IMR-90 (cell line): ENCODE results near the gene FEZF2. TPM values are rescaled to one million over a fixed set of nuclear protein-coding genes. Genes with fewer than 3 reads are reported as not detected.

Experiments used
- ATAC-seq: fragments of 200-7000 bp; cut with Tn5 transposase; 2 replicates; pipeline ENCODE4 v1.9.1; 2020; ENCODE audit warnings: low read depth, mild to moderate bottlenecking, moderate library complexity
- BruUV-seq: library from RNA; stranded (reverse); fragments of 400-500 nt; replicated peaks from 2 replicates; lab custom pipeline; 2021; lab: Mats Ljungman, UMichigan
- CTCF ChIA-PET: fragments of 300-600 bp; formaldehyde crosslinking; extraction: SDS; loops from one replicate; lab custom pipeline; 2021; ENCODE audit warnings: antibody characterized with exemption; lab: Yijun Ruan, JAX
- POLR2A ChIA-PET: fragments of 300-600 bp; sonication (Branson Sonifier 250); formaldehyde crosslinking; loops from one replicate; lab custom pipeline; 2022; ENCODE audit warnings: antibody characterized with exemption; ENCODE audit not compliant: unreplicated experiment; lab: Charles Lee
- DNase-seq: peaks from one replicate; pipeline ENCODE4 v3.0.0; 2013
- H2AFZ ChIP-seq: replicated peaks from 2 replicates; pipeline ENCODE3; 2013; ENCODE audit warnings: low read length, mild to moderate bottlenecking; ENCODE audit not compliant: poor library complexity
- H2AK5ac ChIP-seq: 2 replicates; pipeline ENCODE4 v1.6.1; 2013; ENCODE audit warnings: low read depth, low read length, inconsistent platforms
- H2AK9ac ChIP-seq: replicated peaks from 2 replicates; pipeline ENCODE3; 2013; ENCODE audit warnings: mild to moderate bottlenecking, low read depth, low read length, moderate library complexity; ENCODE audit not compliant: poor library complexity
- H2BK120ac ChIP-seq: 2 replicates; pipeline ENCODE4 v1.6.1; 2013; ENCODE audit warnings: low read depth, low read length, inconsistent platforms
- H2BK15ac ChIP-seq: 3 replicates; pipeline ENCODE4 v1.6.1; 2013; ENCODE audit warnings: low read depth, low read length, inconsistent platforms
- H2BK20ac ChIP-seq: 2 replicates; pipeline ENCODE4 v1.6.1; 2013; ENCODE audit warnings: low read depth, mild to moderate bottlenecking, inconsistent platforms, low read length, moderate library complexity
- H2BK5ac ChIP-seq: 2 replicates; pipeline ENCODE4 v1.6.1; 2013; ENCODE audit warnings: mild to moderate bottlenecking, low read depth, low read length, inconsistent platforms; ENCODE audit not compliant: poor library complexity, severe bottlenecking
- H3K14ac ChIP-seq: replicated peaks from 2 replicates; pipeline ENCODE4 v1.6.1; 2013; ENCODE audit warnings: low read depth, low read length, inconsistent platforms
- H3K18ac ChIP-seq: 2 replicates; pipeline ENCODE4 v1.6.1; 2013; ENCODE audit warnings: low read depth, low read length, control low read depth
- H3K23ac ChIP-seq: 2 replicates; pipeline ENCODE4 v1.6.1; 2013; ENCODE audit warnings: low read depth, low read length, inconsistent platforms
- H3K27ac ChIP-seq: 2 replicates; pipeline ENCODE4 v1.5.1; 2013; ENCODE audit warnings: mild to moderate bottlenecking, control low read depth, low read length; ENCODE audit not compliant: insufficient read depth
- H3K27me3 ChIP-seq: 2 replicates; pipeline ENCODE4 v1.6.1; 2013; ENCODE audit warnings: low read length; ENCODE audit not compliant: control insufficient read depth, insufficient read depth
- H3K36me3 ChIP-seq: 2 replicates; pipeline ENCODE4 v1.6.1; 2013; ENCODE audit warnings: low read length, mixed read lengths; ENCODE audit not compliant: control insufficient read depth, insufficient read depth
- H3K4ac ChIP-seq: 2 replicates; pipeline ENCODE4 v1.6.1; 2013; ENCODE audit warnings: low read depth, low read length, inconsistent platforms
- H3K4me1 ChIP-seq: 2 replicates; pipeline ENCODE4 v1.6.1; 2013; ENCODE audit warnings: low read length, mixed read lengths; ENCODE audit not compliant: control insufficient read depth, insufficient read depth
- H3K4me2 ChIP-seq: 2 replicates; pipeline ENCODE4 v1.6.1; 2013; ENCODE audit warnings: low read depth, mild to moderate bottlenecking, control low read depth, low read length, moderate library complexity
- H3K4me3 ChIP-seq: 2 replicates; pipeline ENCODE4 v1.5.1; 2013; ENCODE audit warnings: low read depth, mild to moderate bottlenecking, control low read depth, low read length, moderate library complexity; ENCODE audit not compliant: insufficient read depth
- H3K56ac ChIP-seq: 2 replicates; pipeline ENCODE4 v1.6.1; 2013; ENCODE audit warnings: low read length, inconsistent platforms; ENCODE audit not compliant: insufficient read depth; ENCODE audit errors: extremely low read depth
- H3K79me1 ChIP-seq, 2 experiments: 2 replicates each; pipeline ENCODE4 v1.6.1; 2013; ENCODE audit warnings: low read length in 2 of 2, inconsistent platforms in 1 of 2, low read depth in 1 of 2
- H3K9ac ChIP-seq: 2 replicates; pipeline ENCODE4 v1.6.1; 2013; ENCODE audit warnings: low read depth, low read length, control low read depth
- H3K9me1 ChIP-seq: 2 replicates; pipeline ENCODE4 v1.6.1; 2013; ENCODE audit warnings: low read length, inconsistent platforms; ENCODE audit not compliant: insufficient read depth
- H3K9me3 ChIP-seq: 2 replicates; pipeline ENCODE4 v1.6.1; 2013; ENCODE audit warnings: low read length; ENCODE audit not compliant: control insufficient read depth, insufficient read depth
- H4K20me1 ChIP-seq: 2 replicates; pipeline ENCODE4 v1.6.1; 2013; ENCODE audit warnings: low read length, inconsistent platforms; ENCODE audit not compliant: insufficient read depth
- H4K5ac ChIP-seq: 2 replicates; pipeline ENCODE4 v1.6.1; 2013; ENCODE audit warnings: mild to moderate bottlenecking, low read depth, low read length, control low read depth
- H4K8ac ChIP-seq, 2 experiments: 2 replicates each; pipeline ENCODE4 v1.6.1; 2013; ENCODE audit warnings: low read depth in 2 of 2, low read length in 2 of 2, control low read depth in 1 of 2, inconsistent platforms in 1 of 2
- H4K91ac ChIP-seq: 2 replicates; pipeline ENCODE4 v1.6.1; 2013; ENCODE audit warnings: low read depth, low read length, inconsistent platforms; ENCODE audit not compliant: insufficient read depth
- BHLHE40 ChIP-seq: fragments of 150-350 bp; IDR thresholded peaks from 2 replicates; pipeline ENCODE4 v1.6.1; 2016; ENCODE audit warnings: mild to moderate bottlenecking, low read depth, low read length
- CHD1 ChIP-seq: IDR thresholded peaks from 2 replicates; pipeline ENCODE4 v1.6.1; 2012; ENCODE audit warnings: low read depth, low read length, improper control_type of control experiment
- ELK1 ChIP-seq: fragments of 150-350 bp; IDR thresholded peaks from 2 replicates; pipeline ENCODE4 v1.6.1; 2016; ENCODE audit warnings: low read depth, mild to moderate bottlenecking, low read length, moderate library complexity, borderline replicate concordance
- FOS ChIP-seq: fragments of 150-350 bp; IDR thresholded peaks from 2 replicates; pipeline ENCODE4 v1.6.1; 2016; ENCODE audit warnings: low read depth, low read length
- MAFK ChIP-seq: IDR thresholded peaks from 2 replicates; pipeline ENCODE4 v1.6.1; 2012; ENCODE audit warnings: low read depth, low read length, improper control_type of control experiment
- MAZ ChIP-seq: IDR thresholded peaks from 2 replicates; pipeline ENCODE4 v1.6.1; 2012; ENCODE audit warnings: low read depth, mild to moderate bottlenecking, low read length, improper control_type of control experiment, moderate library complexity, borderline replicate concordance
- MXI1 ChIP-seq: IDR thresholded peaks from 2 replicates; pipeline ENCODE4 v1.6.1; 2012; ENCODE audit warnings: low read depth, mild to moderate bottlenecking, low read length, moderate library complexity, borderline replicate concordance
- NFE2L2 ChIP-seq: fragments of 150-350 bp; IDR thresholded peaks from 2 replicates; pipeline ENCODE4 v1.6.1; 2016; ENCODE audit warnings: low read depth, mild to moderate bottlenecking, low read length
- RAD21 ChIP-seq: IDR thresholded peaks from 2 replicates; pipeline ENCODE4 v1.6.1; 2012; ENCODE audit warnings: low read length, improper control_type of control experiment
- RCOR1 ChIP-seq: IDR thresholded peaks from 2 replicates; pipeline ENCODE4 v1.6.1; 2012; ENCODE audit warnings: mild to moderate bottlenecking, low read length, improper control_type of control experiment; ENCODE audit not compliant: insufficient replicate concordance
- RFX5 ChIP-seq: IDR thresholded peaks from 2 replicates; pipeline ENCODE4 v1.8.0; 2012; ENCODE audit warnings: low read depth, mild to moderate bottlenecking, low read length, moderate library complexity
- WGBS, 2 experiments: methylation state at CpG; one replicate each; pipeline versions ENCODE4 v1.1.5 to v1.1.7; 2013; ENCODE audit warnings: missing lambda C conversion rate in 2 of 2; ENCODE audit not compliant: insufficient read length in 1 of 2; ENCODE audit errors: extremely low coverage in 2 of 2; 5-methylcytosine and 5-hydroxymethylcytosine counted together
- dilution Hi-C: fragments of 300-500 bp; cut with HindIII; formaldehyde crosslinking; loops from one replicate; pipeline ENCODE4 v1.14.3; 2018; ENCODE audit warnings: low sequenced_read_pairs; ENCODE audit not compliant: unreplicated experiment
- in situ Hi-C: fragments of 300-500 bp; cut with MboI; formaldehyde crosslinking; loops from 3 replicates; pipeline ENCODE4 v1.14.3; 2019; ENCODE audit warnings: low sequenced_read_pairs, inconsistent platforms, mixed read lengths
- intact Hi-C: fragments of 100-400 bp; cut with micrococcal nuclease; formaldehyde crosslinking; loops from 2 replicates; pipeline ENCODE4 v1.10.0; 2022
- polyA plus RNA-seq, 3 experiments: library from polyadenylated mRNA; depleted of rRNA; stranded (reverse); fragments of >200 nt; gene quantifications; 2 replicates each; pipeline ENCODE4 v1.2.3, GENCODE V29; 2012; ENCODE audit warnings: low replicate concordance in 1 of 3
- total RNA-seq: library from RNA; depleted of rRNA; stranded (reverse); fragments of >200 nt; gene quantifications from 2 replicates; pipeline ENCODE4 v1.2.3, GENCODE V29; 2012
- TF ChIP-seq, protein P1 (sequence below): fragments of 150-350 bp; IDR thresholded peaks from 2 replicates; pipeline ENCODE4 v1.6.1; 2017; ENCODE audit warnings: mild to moderate bottlenecking, antibody characterized with exemption, low read length, low read depth
- TF ChIP-seq, protein P2 (sequence below): conservative IDR thresholded peaks from 2 replicates; pipeline ENCODE4 v1.5.1; 2012; ENCODE audit warnings: mild to moderate bottlenecking, low read depth, low read length, improper control_type of control experiment

Gene FEZF2
- total and polyA plus RNA-seq, 2 of the 4 experiments (the other 2 are of a cell fraction), result not detected

GRCh38 chr3:62361824-62362223 lies 11.5 kb downstream of the FEZF2 start:
- H3K4me2 ChIP-seq, result no peak overlapping the region
- DNase-seq (no peak), ATAC-seq (no peak)
- dilution Hi-C loops, result no loop called here
- no peaks in the 10 kb centered on the region for H3K4me1 ChIP-seq
- no peak overlapping the region for H4K8ac ChIP-seq
- in situ Hi-C loops, result no loop called here
- no peak overlapping the region for H3K4ac ChIP-seq
- TF ChIP-seq CHD1 (no peak), FOS (no peak), BHLHE40 (no peak), MXI1 (no peak), NFE2L2 (no peak), MAFK (no peak), RFX5 (no peak), RAD21 (no peak), RCOR1 (no peak), ELK1 (no peak), MAZ (no peak)
- TF ChIP-seq, protein P1, sequence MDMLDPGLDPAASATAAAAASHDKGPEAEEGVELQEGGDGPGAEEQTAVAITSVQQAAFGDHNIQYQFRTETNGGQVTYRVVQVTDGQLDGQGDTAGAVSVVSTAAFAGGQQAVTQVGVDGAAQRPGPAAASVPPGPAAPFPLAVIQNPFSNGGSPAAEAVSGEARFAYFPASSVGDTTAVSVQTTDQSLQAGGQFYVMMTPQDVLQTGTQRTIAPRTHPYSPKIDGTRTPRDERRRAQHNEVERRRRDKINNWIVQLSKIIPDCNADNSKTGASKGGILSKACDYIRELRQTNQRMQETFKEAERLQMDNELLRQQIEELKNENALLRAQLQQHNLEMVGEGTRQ, result no peak
- TF ChIP-seq, protein P2, sequence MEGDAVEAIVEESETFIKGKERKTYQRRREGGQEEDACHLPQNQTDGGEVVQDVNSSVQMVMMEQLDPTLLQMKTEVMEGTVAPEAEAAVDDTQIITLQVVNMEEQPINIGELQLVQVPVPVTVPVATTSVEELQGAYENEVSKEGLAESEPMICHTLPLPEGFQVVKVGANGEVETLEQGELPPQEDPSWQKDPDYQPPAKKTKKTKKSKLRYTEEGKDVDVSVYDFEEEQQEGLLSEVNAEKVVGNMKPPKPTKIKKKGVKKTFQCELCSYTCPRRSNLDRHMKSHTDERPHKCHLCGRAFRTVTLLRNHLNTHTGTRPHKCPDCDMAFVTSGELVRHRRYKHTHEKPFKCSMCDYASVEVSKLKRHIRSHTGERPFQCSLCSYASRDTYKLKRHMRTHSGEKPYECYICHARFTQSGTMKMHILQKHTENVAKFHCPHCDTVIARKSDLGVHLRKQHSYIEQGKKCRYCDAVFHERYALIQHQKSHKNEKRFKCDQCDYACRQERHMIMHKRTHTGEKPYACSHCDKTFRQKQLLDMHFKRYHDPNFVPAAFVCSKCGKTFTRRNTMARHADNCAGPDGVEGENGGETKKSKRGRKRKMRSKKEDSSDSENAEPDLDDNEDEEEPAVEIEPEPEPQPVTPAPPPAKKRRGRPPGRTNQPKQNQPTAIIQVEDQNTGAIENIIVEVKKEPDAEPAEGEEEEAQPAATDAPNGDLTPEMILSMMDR, result no peak
- no peak overlapping the region for H3K27ac ChIP-seq
- H2AFZ ChIP-seq, result no peak overlapping the region
- CTCF ChIA-PET, result no interaction called here
- no CpG with 5 or more reads among the region's 3 CpGs for WGBS, 2 experiments
- H4K20me1 ChIP-seq, result no peaks in the 10 kb centered on the region
- H3K56ac ChIP-seq, result no peak overlapping the region
- H3K18ac ChIP-seq, result no peak overlapping the region
- intact Hi-C loops, result no loop called here
- H3K9me3 ChIP-seq, result no peaks in the 10 kb centered on the region
- no peak overlapping the region for H2BK20ac ChIP-seq
- H2BK120ac ChIP-seq, result no peak overlapping the region
- H2BK15ac ChIP-seq, result no peak overlapping the region
- H3K79me1 ChIP-seq, result no peaks in the 10 kb centered on the region
- BruUV-seq, result no TSS peak
- H3K4me3 ChIP-seq, result no peak overlapping the region
- H2BK5ac ChIP-seq, result no peak overlapping the region
- no peak overlapping the region for H4K5ac ChIP-seq
- POLR2A ChIA-PET, result no interaction called here
- H2AK9ac ChIP-seq, result no peak overlapping the region
- H4K91ac ChIP-seq, result no peak overlapping the region
- no peak overlapping the region for H3K9ac ChIP-seq
- H3K9me1 ChIP-seq, result no peaks in the 10 kb centered on the region
- no peak overlapping the region for H3K23ac ChIP-seq
- peaks cover 13% of the 10 kb centered on the region for H3K27me3 ChIP-seq
- H3K36me3 ChIP-seq, result no peaks in the 10 kb centered on the region
- no peak overlapping the region for H3K14ac ChIP-seq
- H2AK5ac ChIP-seq, result no peak overlapping the region
